SH-SY5Y (cell line): Measurements from ENCODE around the gene NIN.

Experiments used
- GATA2 ChIP-seq: IDR thresholded peaks from 2 replicates; pipeline ENCODE4 v1.6.1; 2011; ENCODE audit warnings: mild to moderate bottlenecking, low read depth, low read length
- GATA3 ChIP-seq: IDR thresholded peaks from 2 replicates; pipeline ENCODE4 v1.6.1; 2011; ENCODE audit warnings: low read depth, mild to moderate bottlenecking, low read length, moderate library complexity

GRCh38 chr14:50670196-50670865 lies 160.6 kb downstream of the NIN start:
- TF ChIP-seq GATA2 (no peak), GATA3 (no peak)
